ENCODE results near the gene QRFP.

The QRFP gene

DNA sequence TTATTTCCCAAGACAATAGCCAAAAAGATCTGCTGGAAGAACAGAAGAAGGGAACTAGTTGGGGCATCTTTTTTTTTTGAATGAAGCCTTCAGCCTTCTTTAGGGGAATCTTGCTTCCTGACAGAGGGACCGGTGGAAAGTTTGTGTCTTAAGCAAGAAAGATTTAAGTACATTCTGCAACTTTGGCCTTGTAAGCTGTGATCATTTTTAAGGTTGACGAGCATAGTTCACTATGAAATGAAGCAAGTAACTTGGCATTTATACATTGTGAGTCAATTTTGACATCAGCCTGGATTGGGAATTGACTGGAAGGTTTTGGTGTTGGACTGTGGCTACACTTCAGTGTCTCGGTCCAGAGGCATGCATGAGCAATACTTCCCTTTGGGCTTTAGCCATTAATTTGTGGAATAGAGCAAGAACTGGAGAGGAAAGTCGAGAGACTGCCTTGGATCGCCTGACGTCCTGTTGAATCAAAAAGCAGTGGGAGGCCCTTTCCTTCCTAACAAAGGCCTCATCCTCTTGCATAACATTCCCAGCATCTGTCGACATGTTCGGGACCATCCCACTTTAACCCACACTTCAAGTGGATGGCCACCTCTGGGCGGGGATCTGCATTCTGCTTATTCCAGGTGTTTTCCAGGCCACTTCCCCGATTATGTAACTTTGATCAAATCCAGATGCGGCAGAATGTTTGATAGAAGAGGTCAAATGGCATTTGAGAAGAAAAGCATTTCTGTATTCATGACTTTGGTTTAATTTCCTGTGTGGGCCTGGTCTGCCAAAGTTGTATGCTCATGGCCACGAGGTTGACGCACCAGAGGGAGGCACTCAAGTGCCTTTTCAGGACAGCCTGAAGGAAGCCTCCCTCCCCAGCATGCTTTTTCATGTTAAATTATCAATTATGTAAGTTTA, 49.0 kb downstream of the QRFP start:
- peak; percentile 100 for DNase-seq (ENCODE audit: low read depth in 2 of 2)
- TF ChIP-seq, protein P1, sequence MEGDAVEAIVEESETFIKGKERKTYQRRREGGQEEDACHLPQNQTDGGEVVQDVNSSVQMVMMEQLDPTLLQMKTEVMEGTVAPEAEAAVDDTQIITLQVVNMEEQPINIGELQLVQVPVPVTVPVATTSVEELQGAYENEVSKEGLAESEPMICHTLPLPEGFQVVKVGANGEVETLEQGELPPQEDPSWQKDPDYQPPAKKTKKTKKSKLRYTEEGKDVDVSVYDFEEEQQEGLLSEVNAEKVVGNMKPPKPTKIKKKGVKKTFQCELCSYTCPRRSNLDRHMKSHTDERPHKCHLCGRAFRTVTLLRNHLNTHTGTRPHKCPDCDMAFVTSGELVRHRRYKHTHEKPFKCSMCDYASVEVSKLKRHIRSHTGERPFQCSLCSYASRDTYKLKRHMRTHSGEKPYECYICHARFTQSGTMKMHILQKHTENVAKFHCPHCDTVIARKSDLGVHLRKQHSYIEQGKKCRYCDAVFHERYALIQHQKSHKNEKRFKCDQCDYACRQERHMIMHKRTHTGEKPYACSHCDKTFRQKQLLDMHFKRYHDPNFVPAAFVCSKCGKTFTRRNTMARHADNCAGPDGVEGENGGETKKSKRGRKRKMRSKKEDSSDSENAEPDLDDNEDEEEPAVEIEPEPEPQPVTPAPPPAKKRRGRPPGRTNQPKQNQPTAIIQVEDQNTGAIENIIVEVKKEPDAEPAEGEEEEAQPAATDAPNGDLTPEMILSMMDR (IDR thresholded peaks at IDR 0.05; ENCODE audit: low read depth, low read length) = peak; percentile 36
- H3K4me3 ChIP-seq (replicated peaks in 1 of 2; ENCODE audit: low read depth in 2 of 2, low read length in 2 of 2) = no peak overlapping the region

DNA sequence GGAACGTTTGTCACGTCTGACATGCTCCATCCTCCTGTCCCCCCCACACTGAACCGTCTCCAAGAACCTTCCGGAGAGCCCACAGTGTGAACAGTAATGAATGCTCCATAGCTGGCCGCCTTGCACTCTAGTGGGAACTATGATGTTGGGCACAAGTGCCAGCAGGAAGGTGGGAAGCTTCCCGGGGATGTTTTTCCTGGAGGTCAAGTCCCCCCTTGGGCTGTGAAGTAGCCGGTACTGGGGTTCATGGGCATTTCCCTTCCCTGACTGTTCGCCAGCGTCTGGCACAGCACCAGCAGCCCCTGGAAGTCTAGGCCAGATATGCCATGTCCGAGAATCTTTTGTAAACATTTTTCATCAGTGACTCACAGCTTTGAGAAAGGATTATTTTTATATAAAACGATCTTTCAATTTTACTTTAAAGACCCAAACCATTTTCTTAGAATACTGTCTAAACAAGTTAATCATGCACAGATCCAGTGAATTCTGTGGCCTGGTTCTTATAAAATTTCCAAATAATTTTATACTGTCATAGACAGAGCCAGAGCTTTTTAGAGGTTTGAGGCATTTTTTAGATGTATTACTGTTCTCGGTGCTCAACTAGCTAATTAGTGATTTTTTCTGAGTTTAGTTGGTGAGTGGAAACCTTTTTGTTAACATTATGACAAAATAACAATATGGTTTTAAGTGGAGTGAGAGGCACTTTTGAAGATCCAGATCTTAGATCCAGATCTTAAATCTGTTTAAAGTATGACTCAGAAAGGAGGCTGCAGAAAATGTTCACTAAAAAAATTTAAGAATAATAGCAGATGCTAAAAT, 49.9 kb downstream of the QRFP start:
- peak; percentile 85 to 89 for DNase-seq (ENCODE audit: low read depth in 2 of 2)
- TF ChIP-seq, protein P1 (IDR thresholded peaks at IDR 0.05; ENCODE audit: low read depth, low read length) = no peak
- H3K4me3 ChIP-seq (replicated peaks in 1 of 2; ENCODE audit: low read depth in 2 of 2, low read length in 2 of 2) = peak overlapping the region in 1 of 2 donors; percentile 36

DNA sequence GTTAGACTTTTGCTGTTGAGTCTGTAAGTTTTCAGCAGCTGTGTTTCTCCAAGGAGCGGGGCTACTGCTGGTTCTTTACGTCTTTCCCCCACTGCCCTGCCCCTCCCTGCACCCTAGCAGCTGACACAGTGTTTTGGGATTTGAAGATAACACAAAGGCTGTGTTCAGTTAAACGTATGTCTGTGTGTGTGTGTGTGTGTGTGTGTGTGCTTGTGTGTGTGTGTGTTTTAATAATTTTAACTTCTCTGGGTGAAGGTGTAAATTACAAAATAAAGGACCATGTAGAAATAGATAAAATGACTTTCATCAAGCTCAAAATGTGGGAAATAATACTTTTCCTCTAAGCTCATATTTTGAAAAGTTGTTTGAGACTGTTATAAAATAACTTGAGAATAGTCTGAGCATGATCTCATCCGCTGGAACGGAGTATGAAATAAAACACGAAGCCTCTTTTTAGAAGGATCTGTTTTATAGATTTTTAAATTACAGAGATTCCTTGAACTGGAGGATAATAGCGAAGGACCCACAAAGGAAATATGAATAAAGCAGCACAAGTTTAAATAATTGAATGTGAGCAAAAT, 50.6 kb downstream of the QRFP start:
- peak; percentile 90 to 91 for DNase-seq (ENCODE audit: low read depth in 2 of 2)
- peak overlapping the region in 1 of 2 donors; percentile 36 for H3K4me3 ChIP-seq (replicated peaks in 1 of 2; ENCODE audit: low read depth in 2 of 2, low read length in 2 of 2)
- TF ChIP-seq, protein P1 (IDR thresholded peaks at IDR 0.05; ENCODE audit: low read depth, low read length) = no peak

DNA sequence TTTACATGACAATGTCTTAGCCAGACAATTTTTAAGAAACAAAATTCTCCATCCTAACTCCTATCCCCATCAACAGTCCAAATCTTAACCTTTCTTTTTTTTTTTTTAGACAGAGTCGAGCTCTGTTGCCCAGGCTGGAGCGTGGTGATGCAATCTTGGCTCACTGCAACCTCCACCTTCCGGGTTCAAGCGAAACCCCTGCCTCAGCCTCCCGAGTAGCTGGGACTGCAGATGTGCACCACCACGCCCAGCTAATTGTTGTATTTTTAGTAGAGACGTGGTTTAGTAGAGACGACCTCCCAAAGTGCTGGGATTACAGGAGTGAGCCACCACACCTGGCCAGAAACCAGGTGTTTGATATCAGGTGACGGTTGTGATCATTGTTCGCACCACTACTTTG, 51.4 kb downstream of the QRFP start:
- TF ChIP-seq, protein P1 (IDR thresholded peaks at IDR 0.05; ENCODE audit: low read depth, low read length) = no peak
- peak overlapping the region in 1 of 2 donors; percentile 30 for H3K4me3 ChIP-seq (replicated peaks in 1 of 2; ENCODE audit: low read depth in 2 of 2, low read length in 2 of 2)
- DNase-seq (ENCODE audit: low read depth in 2 of 2) = peak in 1 of 2 donors; percentile 36

DNA sequence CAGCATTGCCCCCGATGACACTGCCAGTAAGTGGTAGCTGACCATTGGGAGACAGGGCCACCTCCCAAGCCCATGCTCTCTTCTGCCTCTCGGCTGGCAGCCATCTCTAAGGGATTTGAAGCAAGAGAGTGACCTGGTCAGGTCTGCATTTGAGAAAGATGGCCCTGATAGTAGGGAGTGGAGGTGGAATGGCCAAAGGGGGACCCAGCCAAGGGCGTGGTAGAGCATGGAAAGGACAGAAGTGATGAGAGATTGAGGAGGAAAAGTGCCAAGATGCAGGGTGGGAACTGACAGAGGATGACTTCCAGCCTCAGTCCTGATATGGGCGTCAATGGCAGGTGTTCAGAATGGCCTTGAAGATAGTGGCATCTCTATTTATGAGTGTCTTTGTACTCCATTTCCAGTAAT, 52.6 kb downstream of the QRFP start:
- no peak overlapping the region for H3K4me3 ChIP-seq (replicated peaks in 1 of 2; ENCODE audit: low read depth in 2 of 2, low read length in 2 of 2)
- TF ChIP-seq, protein P1 (IDR thresholded peaks at IDR 0.05; ENCODE audit: low read depth, low read length) = no peak

DNA sequence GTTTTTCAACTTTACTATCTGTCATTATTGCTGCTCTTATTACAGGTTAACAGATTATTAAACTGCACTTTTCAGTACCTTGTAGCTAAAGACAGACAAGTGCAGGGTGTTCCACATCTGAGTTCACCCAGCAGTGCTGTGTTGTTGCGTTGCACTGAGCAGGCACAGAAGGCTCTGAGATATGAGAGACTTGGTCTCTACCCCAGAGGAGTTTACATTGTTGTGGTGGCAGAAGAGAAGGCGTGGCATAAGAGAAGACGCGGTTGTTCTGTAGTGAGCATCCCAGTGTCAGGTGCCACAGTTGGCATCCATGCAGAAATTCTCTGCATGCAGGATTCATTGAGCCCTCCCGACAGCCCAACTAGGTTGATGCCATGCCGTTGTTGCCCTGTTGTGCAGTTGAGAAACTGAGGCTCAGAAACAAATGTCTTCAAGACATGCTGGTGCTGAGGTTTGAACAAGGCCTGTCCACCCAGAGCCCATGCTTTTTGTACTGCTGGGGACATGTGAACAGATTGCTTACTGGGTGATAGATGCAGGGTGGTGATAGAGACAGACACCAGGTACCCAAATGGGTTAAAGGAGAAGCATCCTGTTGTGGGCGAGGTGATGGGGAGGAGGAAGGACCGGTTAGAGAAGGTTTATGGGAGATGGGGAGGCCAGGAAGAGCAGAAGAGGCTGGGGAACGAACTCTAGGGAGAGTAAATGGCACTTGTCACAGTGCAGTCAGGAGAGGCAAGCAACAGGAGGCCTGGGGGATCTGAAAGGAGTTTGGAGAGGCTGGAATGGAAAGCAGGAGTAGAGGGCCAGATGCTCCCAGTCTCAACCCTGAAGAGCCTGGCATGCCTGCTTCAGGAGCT, 53.3 kb downstream of the QRFP start:
- TF ChIP-seq, protein P1 (IDR thresholded peaks at IDR 0.05; ENCODE audit: low read depth, low read length) = no peak
- no peak for DNase-seq (ENCODE audit: low read depth in 2 of 2)
- H3K4me3 ChIP-seq (replicated peaks in 1 of 2; ENCODE audit: low read depth in 2 of 2, low read length in 2 of 2) = no peak overlapping the region

More for the DNA sequence above, 52.6 kb downstream of the QRFP start:
- no peak for DNase-seq (ENCODE audit: low read depth in 2 of 2)
